Astrocyte (in vitro differentiated cells and primary cell): ENCODE measurements around the gene CTIF. TPM values are rescaled to one million over a fixed set of nuclear protein-coding genes. Genes with fewer than 3 reads are reported as not detected.

ENCODE experiments used
- DNase-seq: peaks from one replicate; pipeline ENCODE4 v3.0.0-alpha.2; 2010; ENCODE audit warnings: low read depth
- FAIRE-seq: peaks from 2 replicates; lab custom pipeline; 2011; peaks lifted over from hg19 to GRCh38; lab: Jason Lieb, UNC
- H2AFZ ChIP-seq: 2 replicates; pipeline ENCODE4 v1.6.0; 2012; ENCODE audit warnings: low read depth, low read length, inconsistent platforms
- H3K27ac ChIP-seq: 2 replicates; pipeline ENCODE4 v1.5.1; 2011; ENCODE audit warnings: low read depth, low read length, inconsistent platforms
- H3K27me3 ChIP-seq: 2 replicates; pipeline ENCODE4 v1.6.0; 2011; ENCODE audit warnings: low read length, inconsistent platforms; ENCODE audit not compliant: insufficient read depth
- H3K36me3 ChIP-seq: 2 replicates; pipeline ENCODE4 v1.5.1; 2011; ENCODE audit warnings: low read length, inconsistent platforms; ENCODE audit not compliant: insufficient read depth
- H3K4me1 ChIP-seq: 2 replicates; pipeline ENCODE4 v1.5.1; 2011; ENCODE audit warnings: low read length, inconsistent platforms; ENCODE audit not compliant: insufficient read depth
- H3K4me2 ChIP-seq: 2 replicates; pipeline ENCODE4 v1.6.0; 2012; ENCODE audit warnings: low read length, inconsistent platforms
- H3K4me3 ChIP-seq: 2 replicates; pipeline ENCODE4 v1.5.1; 2011; ENCODE audit warnings: low read depth, mild to moderate bottlenecking, low read length, inconsistent platforms; ENCODE audit not compliant: insufficient read depth
- H3K79me2 ChIP-seq: 2 replicates; pipeline ENCODE4 v1.6.0; 2012; ENCODE audit warnings: mild to moderate bottlenecking, low read length, inconsistent platforms; ENCODE audit not compliant: insufficient read depth
- H3K9ac ChIP-seq: 2 replicates; pipeline ENCODE4 v1.6.0; 2012; ENCODE audit warnings: mild to moderate bottlenecking, low read length, inconsistent platforms
- H3K9me3 ChIP-seq: 2 replicates; pipeline ENCODE4 v1.5.1; 2012; ENCODE audit warnings: low read depth, mild to moderate bottlenecking, low read length, inconsistent platforms; ENCODE audit not compliant: insufficient read depth
- H4K20me1 ChIP-seq: 2 replicates; pipeline ENCODE4 v1.6.0; 2012; ENCODE audit warnings: low read length, inconsistent platforms; ENCODE audit not compliant: insufficient read depth
- H3K27ac Mint-ChIP-seq: one replicate; pipeline ENCODE4 v1.8.0; 2021; ENCODE audit warnings: mild to moderate bottlenecking, mixed read lengths; ENCODE audit not compliant: unreplicated experiment
- H3K27me3 Mint-ChIP-seq: one replicate; pipeline ENCODE4 v1.8.0; 2021; ENCODE audit warnings: low read depth, mixed read lengths; ENCODE audit not compliant: unreplicated experiment
- H3K36me3 Mint-ChIP-seq: one replicate; pipeline ENCODE4 v1.8.0; 2021; ENCODE audit warnings: low read depth, mixed read lengths; ENCODE audit not compliant: unreplicated experiment
- H3K4me1 Mint-ChIP-seq: one replicate; pipeline ENCODE4 v1.8.0; 2021; ENCODE audit warnings: low read depth, mixed read lengths; ENCODE audit not compliant: unreplicated experiment
- H3K4me3 Mint-ChIP-seq: one replicate; pipeline ENCODE4 v1.8.0; 2021; ENCODE audit warnings: mild to moderate bottlenecking, moderate library complexity, mixed read lengths; ENCODE audit not compliant: unreplicated experiment
- H3K9me3 Mint-ChIP-seq: one replicate; pipeline ENCODE4 v1.8.0; 2021; ENCODE audit warnings: mild to moderate bottlenecking, mixed read lengths; ENCODE audit not compliant: unreplicated experiment
- EZH2 ChIP-seq: IDR thresholded peaks from 2 replicates; pipeline ENCODE4 v1.6.1; 2012; ENCODE audit warnings: mild to moderate bottlenecking, low read length, inconsistent platforms; ENCODE audit not compliant: insufficient read depth
- total RNA-seq: library from RNA; stranded (reverse); gene quantifications from 2 replicates; pipeline ENCODE4 v1.2.1, GENCODE V29; 2021
- TF ChIP-seq, protein P1 (sequence below): IDR thresholded peaks from 2 replicates; pipeline ENCODE4 v1.5.1; 2011; ENCODE audit warnings: low read depth, mild to moderate bottlenecking, inconsistent platforms, low read length, moderate library complexity; ENCODE audit not compliant: insufficient read depth

Gene CTIF
- total RNA-seq, 1 donor from 2014 or later, result 101 TPM

DNA sequence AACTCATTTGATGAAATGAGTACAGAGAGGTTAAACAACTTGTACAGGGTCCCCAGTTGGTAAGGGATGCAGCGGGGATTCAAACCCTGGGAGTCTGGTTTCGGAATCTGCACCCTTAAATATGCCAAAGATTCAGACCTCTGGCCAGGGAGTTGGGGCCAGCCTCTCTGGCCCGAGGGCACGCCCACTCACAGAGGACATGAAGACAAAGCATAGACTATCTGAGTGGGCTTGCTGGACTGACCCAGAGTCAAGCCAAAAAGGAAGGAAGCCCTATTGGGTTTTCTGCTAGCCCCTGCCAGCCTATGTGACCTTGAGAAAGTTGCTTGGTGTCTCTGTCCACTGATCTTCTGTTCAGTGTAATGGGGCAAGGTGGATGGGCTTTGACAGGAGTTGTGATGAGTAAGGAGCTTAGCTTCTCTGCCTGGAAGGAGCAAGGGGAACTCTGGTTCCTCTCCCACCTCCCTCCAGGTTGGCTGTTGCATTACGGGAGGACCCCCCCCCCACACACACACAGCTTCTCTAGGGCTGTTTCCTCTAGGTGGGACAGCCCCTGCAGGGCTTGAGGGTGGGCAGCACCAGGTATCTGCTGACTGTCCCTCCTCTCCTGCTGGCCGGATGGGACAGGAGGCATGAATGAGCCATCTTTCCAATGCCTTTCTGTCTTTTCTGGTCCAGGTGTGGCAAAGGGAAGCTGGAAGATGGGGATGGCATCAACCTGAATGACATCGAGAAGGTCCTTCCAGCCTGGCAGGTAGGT is 131.3 kb downstream of the CTIF start:
- peaks cover 4% of the 10 kb centered on the region for H3K9me3 ChIP-seq
- TF ChIP-seq EZH2, result no peak
- TF ChIP-seq, protein P1, sequence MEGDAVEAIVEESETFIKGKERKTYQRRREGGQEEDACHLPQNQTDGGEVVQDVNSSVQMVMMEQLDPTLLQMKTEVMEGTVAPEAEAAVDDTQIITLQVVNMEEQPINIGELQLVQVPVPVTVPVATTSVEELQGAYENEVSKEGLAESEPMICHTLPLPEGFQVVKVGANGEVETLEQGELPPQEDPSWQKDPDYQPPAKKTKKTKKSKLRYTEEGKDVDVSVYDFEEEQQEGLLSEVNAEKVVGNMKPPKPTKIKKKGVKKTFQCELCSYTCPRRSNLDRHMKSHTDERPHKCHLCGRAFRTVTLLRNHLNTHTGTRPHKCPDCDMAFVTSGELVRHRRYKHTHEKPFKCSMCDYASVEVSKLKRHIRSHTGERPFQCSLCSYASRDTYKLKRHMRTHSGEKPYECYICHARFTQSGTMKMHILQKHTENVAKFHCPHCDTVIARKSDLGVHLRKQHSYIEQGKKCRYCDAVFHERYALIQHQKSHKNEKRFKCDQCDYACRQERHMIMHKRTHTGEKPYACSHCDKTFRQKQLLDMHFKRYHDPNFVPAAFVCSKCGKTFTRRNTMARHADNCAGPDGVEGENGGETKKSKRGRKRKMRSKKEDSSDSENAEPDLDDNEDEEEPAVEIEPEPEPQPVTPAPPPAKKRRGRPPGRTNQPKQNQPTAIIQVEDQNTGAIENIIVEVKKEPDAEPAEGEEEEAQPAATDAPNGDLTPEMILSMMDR, result no peak
- no peak for DNase-seq
- peaks cover 45% of the 10 kb centered on the region for H4K20me1 ChIP-seq
- H3K4me3 ChIP-seq, result no peak overlapping the region
- no peak for FAIRE-seq
- H3K4me1 ChIP-seq, result peaks cover 11% of the 10 kb centered on the region
- no peaks in the 10 kb centered on the region for H3K27me3 ChIP-seq
- Mint-ChIP-seq H3K27ac (no peak overlapping the region), H3K4me3 (no peak overlapping the region), H3K9me3 (peaks cover 7% of the 10 kb centered on the region), H3K27me3 (no peaks in the 10 kb centered on the region), H3K36me3 (peaks cover 45% of the 10 kb centered on the region), H3K4me1 (peaks cover 4% of the 10 kb centered on the region)
- no peak overlapping the region for H2AFZ ChIP-seq
- no peak overlapping the region for H3K4me2 ChIP-seq
- no peaks in the 10 kb centered on the region for H3K79me2 ChIP-seq
- H3K36me3 ChIP-seq, result peaks cover 28% of the 10 kb centered on the region
- H3K9ac ChIP-seq, result no peak overlapping the region
- no peak overlapping the region for H3K27ac ChIP-seq

DNA sequence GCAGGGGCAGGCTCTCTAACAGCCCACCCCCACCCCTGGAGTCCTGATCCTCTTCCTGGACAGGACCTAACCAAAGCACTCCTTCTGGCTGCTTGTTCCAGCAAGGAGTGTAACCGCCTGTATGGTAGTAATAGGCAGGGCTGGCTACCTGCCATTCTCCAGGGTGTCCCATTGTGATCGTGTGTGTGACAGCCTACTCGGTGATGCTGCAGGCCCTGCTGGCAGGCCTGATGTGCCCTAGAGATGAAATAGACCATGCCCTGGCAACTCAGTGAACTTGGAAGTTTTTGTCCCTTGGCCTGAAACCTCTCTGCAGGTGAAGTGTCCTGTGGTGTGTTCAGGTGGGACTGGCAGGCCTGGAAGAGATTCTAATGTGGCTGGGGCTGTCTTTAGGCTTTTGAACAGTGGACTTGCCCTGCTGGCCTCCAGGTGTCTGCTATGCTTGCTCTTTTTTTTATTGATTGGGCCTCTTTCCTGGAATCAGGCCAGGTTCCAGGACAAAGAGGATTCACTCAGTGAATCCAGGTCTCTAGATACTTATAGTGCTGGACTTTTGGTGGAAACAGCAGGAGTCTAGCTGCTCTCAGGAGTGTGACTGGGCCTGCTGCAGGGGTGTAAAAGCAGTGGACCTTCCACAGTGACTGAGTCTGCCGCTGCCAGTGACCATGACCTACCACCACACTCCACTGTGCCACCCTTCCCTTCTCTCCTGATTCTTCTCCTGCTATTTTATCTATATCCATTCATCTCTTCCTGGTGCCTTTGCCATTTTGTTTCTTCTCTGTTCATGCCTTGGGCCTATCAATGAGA is 132.1 kb downstream of the CTIF start:
- Histone ChIP-seq H3K79me2 (no peaks in the 10 kb centered on the region), H3K4me2 (no peak overlapping the region), H2AFZ (no peak overlapping the region), H3K4me1 (peaks cover 16% of the 10 kb centered on the region), H3K9me3 (no peaks in the 10 kb centered on the region), H3K27ac (no peak overlapping the region), H3K36me3 (peaks cover 23% of the 10 kb centered on the region), H3K4me3 (no peak overlapping the region), H4K20me1 (peaks cover 51% of the 10 kb centered on the region), H3K9ac (no peak overlapping the region), H3K27me3 (no peaks in the 10 kb centered on the region)
- peaks cover 5% of the 10 kb centered on the region for H3K9me3 Mint-ChIP-seq
- DNase-seq, result no peak
- H3K36me3 Mint-ChIP-seq, result peaks cover 39% of the 10 kb centered on the region
- no peak overlapping the region for H3K27ac Mint-ChIP-seq
- H3K4me1 Mint-ChIP-seq, result peaks cover 7% of the 10 kb centered on the region
- TF ChIP-seq, protein P1, result no peak
- TF ChIP-seq EZH2, result no peak
- FAIRE-seq, result no peak
- no peak overlapping the region for H3K4me3 Mint-ChIP-seq
- H3K27me3 Mint-ChIP-seq, result no peaks in the 10 kb centered on the region
